ENCODE measurements around the gene FAM9C. TPM values are rescaled to one million over a fixed set of nuclear protein-coding genes. Genes with fewer than 3 reads are reported as not detected.
"Not testable (repeated sequence)": the region's sequence is repeated elsewhere in the genome, so short reads cannot be mapped to it uniquely, and the experiment has no call there.

Gene FAM9C
- not detected in 2 replicates for total RNA-seq

DNA sequence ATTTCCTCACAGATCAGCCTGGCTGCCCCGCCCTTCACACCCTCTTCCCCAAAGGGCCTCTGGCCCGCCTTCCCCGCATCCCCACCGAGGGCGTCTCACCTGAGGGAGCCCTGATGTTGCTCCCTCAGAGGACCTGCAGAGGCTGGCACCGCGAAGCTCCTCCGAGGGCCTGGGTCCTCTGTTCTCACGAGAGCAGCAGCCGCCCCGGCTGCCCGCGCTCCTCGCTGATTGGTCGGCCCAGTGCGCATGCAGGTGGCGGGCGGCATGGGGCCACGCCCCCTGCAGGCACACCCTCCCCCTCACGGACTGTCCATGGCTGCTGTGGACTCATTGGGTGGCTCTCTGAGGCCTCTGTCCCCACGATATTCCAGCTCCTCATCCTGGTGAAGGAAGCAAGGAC lies at the start of gene FAM9C:
TSS of gene FAM9C (minus strand) at position 180 of the 400 bp plus-strand sequence. CDS start 831 bp downstream, outside the sequence.
- DNase-seq (ENCODE audit: extremely low read depth, low read depth, low spot score), result no peak

- DNase-seq (ENCODE audit: extremely low read depth, low read depth, low spot score), result no peak
Measured at GRCh38 chrX:13093529-13094140, 49.2 kb upstream of the FAM9C start.

DNA sequence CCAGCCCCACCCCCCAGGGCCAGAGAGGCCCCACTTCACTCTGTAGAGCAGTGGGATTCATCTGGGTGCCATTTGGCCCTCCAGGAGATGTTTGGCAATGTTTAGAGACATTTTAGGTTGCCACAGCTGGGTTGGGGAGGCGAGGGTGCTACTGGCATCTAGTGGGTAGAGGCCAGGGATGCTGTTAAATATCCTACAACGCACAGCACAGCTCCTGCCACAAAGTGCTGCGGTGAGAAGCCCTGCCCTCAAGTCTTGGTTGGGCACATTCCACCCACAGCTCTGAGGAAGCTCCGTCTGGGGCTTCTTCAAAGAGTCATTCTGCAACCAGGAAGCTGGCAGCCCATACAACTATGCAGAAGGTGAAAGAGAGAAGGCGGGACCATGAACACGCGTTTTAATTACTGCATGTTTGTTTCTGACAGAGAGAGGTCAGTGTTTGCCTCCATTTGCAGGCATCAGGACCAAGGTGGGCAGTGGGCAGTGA lies 48.1 kb upstream of the FAM9C start:
- DNase-seq (ENCODE audit: extremely low read depth, low read depth, low spot score), result no peak

DNA sequence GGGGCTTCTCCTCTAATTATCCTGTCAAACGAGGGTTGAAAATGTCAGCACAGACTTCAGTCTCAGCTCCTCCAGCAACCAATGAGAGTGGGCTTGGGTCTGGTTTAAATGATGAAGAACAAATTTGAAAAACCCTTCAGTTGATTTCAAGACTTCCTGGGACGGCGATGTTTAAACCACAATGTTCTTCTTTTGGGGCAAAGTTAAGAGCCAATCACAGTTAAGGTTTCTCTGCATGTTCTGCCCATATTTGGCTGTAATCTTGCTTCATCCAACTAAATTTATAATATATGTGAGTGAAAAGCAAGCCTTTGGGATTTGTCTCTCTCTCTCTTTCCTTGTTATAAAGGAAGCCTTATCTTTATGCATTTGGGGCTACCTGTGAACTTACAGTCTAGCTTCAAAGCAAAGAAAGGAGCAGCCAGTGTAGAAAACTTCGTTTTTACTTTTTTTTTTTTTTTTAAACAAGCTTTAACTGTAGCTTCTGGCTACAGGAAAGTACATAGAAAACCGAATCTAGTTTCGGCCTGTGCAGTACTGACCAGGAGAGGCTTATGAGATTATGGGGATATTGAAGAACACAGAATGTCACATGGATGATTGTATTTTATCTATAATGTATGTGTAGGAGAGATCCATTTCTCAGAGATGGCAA lies 46.8 kb upstream of the FAM9C start:
- no peak for DNase-seq (ENCODE audit: extremely low read depth, low read depth, low spot score)

DNA sequence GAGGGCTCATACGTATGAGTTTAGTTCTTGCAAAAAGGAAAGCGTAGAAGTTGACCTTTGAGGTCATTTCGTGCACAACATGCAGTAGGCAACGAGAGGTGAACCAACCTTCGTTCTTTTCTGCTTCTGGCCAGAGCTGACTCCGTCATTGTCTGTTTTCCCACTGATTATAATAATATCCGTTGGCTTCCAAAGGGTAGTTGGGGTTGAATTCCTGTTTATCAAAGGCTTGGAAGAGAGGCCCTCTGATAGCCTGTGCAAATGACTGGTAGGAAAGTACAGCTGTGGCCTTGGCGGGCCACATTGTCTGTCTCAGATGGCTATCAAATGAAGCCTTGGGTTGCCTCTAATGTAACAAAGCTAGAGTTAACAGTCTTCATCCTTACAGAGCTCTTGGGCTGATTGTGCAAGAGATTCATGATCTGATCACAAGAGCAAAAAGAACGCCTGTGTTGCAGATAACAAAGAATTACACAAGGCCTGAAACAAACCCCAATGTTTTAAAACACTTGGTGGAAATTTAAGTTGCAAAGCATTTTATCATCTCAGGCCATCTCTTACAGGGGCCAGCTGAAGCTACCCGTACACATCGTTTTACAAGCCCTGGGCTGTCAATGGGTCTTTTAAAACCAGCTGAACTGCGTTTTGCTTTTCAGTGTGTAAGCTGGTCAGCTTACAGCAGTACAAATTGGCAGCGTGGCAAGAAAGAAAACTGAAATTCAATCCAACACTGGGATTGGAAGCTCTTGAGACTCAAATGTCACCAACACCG lies 46.1 kb upstream of the FAM9C start:
- DNase-seq (ENCODE audit: extremely low read depth, low read depth, low spot score), result no peak

DNA sequence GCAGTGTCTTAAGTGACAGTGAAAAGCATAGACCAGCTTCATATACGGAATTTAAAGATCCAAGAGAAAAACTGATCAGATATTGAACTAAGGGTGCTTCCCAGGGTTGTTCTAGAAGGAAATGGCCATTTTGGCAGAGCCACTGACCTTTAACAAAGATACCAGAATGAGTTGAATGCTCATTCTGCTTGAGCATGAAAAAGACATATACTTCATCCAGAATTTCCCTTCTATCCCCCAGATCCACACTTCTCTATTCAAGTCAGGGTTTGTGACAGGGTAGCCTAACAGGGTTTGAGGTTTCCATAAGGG lies 45.6 kb upstream of the FAM9C start:
- no peak for DNase-seq (ENCODE audit: extremely low read depth, low read depth, low spot score)

DNA sequence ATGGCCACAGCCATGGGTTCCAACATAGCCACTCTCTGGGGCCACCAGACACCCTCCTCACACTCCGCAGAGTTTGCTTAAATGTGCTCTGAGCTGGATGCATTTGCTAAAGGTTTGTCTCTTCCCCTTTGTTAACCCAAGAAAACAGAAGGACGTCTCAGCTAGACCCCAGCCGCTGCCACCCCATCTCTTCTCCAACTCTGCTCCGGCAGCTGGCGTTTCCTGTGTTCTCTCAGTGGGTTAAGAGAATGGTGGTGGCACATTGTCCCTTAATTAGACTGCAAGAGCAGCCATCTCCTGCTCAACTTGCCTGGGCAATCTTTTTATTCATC lies 43.7 kb upstream of the FAM9C start:
- no peak for DNase-seq (ENCODE audit: extremely low read depth, low read depth, low spot score)

DNA sequence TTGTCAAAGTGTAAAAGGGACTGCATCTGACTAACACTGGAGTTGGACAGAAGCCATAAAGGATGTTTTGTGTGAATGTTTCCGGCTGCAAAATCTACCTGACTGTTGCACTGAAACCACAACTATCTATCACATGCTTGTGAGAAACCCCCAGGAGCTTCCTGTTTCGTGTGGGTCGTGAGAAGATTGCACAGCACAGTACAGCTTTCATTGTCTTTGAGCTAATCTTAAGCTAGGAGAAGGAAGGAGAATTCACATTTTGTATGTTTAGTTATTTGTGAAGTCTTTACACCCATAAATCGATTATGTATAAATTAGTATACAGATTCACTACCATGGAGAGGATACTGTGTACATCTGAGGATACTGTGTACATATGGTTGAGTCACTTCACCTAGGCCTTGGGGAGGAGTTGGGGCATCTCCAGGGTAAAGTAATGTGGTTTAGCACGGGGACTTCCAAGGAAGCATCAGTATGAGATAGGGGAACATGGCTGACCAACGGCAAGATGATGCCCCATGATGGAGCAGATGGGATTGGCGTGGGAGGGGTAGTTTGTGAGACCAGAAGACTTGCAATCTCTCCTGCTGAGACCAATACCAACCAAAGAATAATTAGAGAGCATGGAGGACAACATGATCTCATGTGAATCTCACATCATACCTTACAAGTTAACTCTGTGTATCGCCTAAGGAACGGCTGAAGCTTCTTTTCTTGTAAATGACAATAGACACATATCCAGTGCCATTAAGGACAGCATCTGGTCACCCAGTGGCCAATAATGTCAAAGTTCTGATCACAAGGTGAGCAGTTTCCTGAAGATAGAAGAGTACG lies 43.1 kb upstream of the FAM9C start:
- DNase-seq (ENCODE audit: extremely low read depth, low read depth, low spot score), result no peak

- not testable (repeated sequence) for DNase-seq (ENCODE audit: extremely low read depth, low read depth, low spot score)
Measured at GRCh38 chrX:13086793-13087321, 42.4 kb upstream of the FAM9C start.

- DNase-seq (ENCODE audit: extremely low read depth, low read depth, low spot score), result no peak
Measured at GRCh38 chrX:13086076-13086475, 41.7 kb upstream of the FAM9C start.

- DNase-seq (ENCODE audit: extremely low read depth, low read depth, low spot score), result no peak
Measured at GRCh38 chrX:13085526-13085925, 41.1 kb upstream of the FAM9C start.

DNA sequence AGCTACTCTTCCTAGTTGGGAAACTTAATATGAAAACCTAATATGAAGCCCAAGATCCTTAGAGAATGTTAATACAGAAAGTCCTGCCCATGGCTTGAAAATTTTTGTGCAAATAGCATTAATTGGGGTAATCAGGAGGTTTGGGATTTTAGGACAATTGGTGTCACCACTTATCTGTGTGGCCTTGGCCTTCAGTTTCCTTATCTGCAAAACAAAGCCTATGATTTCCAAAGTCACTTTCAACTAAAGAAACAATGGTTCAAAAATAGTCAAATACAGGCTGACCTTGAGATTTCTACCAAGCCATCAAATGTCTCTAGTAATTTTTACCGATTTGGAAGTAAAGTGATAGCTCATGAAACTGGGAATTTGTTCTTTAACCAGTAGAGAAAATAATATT lies 40.2 kb upstream of the FAM9C start:
- no peak for DNase-seq (ENCODE audit: extremely low read depth, low read depth, low spot score)

- not testable (repeated sequence) for DNase-seq (ENCODE audit: extremely low read depth, low read depth, low spot score)
Measured at GRCh38 chrX:13083755-13084326, 39.4 kb upstream of the FAM9C start.

DNA sequence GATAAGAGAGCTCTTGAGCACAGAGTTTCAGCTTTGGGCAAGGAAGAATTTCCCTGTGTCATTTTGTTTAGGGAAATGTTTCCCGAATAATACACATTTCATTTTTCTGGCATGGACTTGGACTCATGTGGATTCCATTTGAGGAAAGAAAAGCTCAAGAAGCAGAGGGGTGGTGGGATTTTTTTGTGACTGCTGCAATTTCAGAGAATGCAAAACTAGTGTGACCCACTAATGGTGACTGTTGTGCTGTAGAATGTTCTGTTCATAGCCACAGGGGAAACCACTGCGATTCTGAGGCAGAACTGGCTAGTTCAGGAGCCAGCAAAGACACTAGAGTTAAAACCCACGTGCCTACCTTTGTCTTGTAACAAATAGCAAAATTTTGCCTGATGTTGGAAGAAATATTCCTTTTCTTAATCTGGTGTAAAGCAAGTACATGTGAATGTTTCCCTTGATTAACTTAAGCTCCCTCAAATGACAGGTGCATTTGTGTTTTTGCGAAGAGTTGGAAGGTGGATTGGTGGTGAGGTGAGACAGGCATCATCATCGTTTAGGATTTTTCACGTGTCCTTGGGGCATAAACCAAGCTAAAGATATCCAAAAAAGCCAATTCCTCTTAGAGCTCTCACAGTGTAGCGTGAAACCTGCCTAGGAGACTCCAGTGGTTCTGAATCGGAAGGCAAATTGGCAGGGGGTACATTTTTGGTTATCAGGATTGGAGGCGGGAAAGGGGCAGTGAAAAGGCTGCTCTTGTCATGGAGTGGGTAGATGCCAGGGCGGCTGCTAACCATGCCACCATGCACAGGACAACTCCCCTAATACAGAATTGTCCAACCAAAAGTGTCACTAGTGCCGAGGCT lies 38.0 kb upstream of the FAM9C start:
- DNase-seq (ENCODE audit: extremely low read depth, low read depth, low spot score), result no peak

- no peak for DNase-seq (ENCODE audit: extremely low read depth, low read depth, low spot score)
Measured at GRCh38 chrX:13081395-13082205, 37.2 kb upstream of the FAM9C start.

DNA sequence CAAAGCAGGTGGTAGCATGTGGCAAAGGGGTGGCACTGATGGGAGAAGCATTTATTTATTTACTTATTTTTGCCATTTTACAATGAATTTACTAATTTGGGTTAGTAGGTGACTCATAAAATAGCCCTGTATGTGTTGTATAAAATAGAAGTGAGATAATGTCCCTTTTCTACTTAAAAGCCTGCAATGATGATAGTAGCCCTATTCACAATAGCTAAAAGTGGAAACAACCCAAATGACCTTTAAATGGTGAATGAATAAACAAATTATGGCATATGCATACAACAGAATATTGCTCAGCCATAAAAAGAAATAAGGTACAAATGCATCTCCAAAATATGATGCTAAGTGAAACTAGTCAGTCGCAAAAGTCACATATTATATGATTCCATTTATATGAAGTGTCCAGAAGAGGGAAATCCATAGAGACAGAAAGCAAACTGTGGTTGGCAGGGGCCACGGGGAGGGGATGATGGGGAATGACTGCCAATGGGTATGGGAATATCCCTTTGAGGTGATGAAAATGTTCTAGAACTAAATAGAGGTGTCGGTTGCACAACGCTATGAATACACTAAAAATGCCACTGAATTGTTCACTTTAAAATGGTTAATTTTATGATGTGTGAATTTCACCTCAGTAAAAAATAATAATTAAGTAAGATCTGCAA lies 35.8 kb upstream of the FAM9C start:
- DNase-seq (ENCODE audit: extremely low read depth, low read depth, low spot score), result no peak

DNA sequence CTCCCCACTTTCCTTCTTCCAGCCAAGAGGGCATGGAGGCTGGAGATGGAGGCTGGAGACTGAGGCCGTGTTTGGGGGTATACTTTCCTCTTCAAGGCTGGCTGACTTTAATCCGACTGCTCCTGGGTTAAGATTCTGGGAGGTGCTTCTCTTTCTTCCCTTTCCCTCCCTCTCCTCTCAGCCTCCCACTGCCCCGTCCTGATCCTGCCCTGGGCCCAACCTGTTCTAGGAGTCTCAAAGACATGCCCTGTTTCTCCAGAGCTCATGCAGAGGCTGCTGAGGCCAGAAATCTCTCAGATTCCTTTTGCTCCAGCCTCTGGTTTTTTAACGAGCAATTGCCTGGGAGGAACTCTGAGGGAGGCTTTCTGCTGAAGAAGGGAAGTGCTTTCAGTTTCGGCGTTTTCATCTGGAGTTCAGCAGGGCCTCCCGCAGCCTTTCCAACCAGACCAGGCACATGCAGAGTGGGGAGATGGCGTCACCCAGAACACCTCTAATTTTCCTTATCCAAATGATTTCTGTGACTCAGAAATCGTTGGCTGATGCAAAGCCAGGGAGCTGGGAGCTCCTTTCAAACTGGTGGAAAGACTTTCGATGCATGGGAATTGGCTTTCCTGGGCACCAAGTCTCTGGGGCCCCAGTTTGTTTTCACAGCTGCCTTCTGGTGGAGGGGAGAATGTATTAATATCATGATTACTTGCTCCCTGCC lies 34.5 kb upstream of the FAM9C start:
- DNase-seq (ENCODE audit: extremely low read depth, low read depth, low spot score), result no peak

DNA sequence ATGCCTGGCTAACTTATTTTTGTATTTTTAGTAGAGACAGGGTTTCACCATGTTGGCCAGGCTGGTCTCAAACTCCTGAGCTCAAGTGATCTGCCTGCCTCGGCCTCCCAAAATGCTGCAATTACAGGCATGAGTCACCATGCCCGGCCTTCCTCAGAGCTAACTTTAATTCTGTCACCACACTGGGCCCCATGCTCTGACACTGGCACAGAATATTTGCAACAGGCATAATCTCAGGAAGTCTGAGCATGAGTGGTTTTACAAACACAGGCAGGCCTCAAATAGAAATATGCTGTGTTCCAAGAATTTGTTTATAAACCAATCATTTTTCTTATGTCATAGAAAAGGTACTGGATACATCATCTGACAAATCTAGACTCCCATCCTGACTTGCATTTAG lies 32.7 kb upstream of the FAM9C start:
- DNase-seq (ENCODE audit: extremely low read depth, low read depth, low spot score), result no peak

All from glomerular endothelial cell (primary cell).